Fibroblast of upper back skin (primary cell): ENCODE results near the gene SLC39A8.

Experiments
- DNase-seq: peaks from one replicate; pipeline ENCODE4 v3.0.0-alpha.2; 2013

SLC39A8 gene

GRCh38 chr4:102222838-102223409 is 122.4 kb downstream of the SLC39A8 start:
- DNase-seq, result no peak

GRCh38 chr4:102219129-102219528 is 126.2 kb downstream of the SLC39A8 start:
- no peak for DNase-seq

GRCh38 chr4:102218656-102219055 is 126.6 kb downstream of the SLC39A8 start:
- DNase-seq, result no peak

GRCh38 chr4:102217775-102218355 is 127.4 kb downstream of the SLC39A8 start:
- no peak for DNase-seq

- no peak for DNase-seq
Measured at GRCh38 chr4:102217345-102217744, 127.9 kb downstream of the SLC39A8 start.

DNA sequence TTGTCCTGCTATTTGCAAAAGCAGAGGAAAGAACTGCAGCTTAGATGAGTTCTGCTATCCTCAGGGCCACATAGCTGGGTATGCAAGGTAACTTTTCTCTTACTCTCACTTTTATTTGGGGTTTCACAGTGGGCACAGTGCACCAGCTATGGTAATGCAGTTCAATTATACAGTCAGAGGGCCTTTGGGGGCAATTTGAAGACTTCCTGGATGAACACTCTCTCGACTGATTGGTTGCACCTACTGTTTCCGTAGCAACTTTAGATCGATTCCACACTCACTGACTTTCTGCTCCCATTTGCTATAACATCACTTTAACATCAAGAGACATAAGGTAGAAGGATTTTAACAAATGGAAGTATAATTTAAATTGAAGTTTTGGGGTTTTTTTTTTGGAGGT is 128.6 kb downstream of the SLC39A8 start:
- DNase-seq, result no peak

GRCh38 chr4:102213031-102213430 is 132.3 kb downstream of the SLC39A8 start:
- no peak for DNase-seq
